SK-N-DZ (cell line): ENCODE data around the gene ATOSB.

ENCODE experiments used
- DNase-seq: peaks from one replicate; pipeline ENCODE4 v3.0.0-alpha.2; 2015; ENCODE audit warnings: low spot score

The ATOSB gene

DNA sequence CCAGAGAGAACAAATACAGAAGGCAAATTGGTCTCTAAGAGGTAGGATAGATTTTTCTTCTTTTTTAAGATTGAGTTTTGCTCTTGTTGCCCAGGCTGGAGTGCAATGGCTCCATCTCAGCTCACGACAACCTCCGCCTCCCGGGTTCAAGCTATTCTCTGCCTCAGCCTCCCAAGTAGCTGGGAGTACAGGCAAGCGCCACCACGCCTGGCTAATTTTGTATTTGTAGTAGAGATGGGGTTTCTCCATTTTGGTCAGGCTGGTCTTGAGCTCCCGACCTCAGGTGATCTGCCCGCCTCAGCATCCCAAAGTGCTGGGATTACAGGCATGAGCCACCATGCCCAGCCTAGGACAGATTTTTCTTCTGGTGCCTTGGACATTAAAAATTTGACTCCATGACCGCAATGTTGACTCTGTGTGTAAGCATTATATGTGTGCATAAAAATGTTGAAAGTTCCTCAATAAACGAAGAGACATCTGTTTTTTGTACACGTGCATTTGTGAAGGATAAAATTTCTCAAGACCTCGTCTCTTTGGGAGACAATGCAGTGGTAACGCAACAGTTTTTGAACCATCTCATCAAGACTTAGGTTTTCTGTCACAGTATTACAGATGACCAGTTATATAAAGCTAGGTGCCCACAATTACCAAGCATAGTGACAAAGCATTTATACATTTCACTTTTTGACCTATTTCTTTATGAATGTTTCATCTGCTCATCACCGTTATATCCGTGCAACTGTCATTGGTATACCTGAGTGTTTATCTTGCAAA is 60.6 kb downstream of the ATOSB start:
- DNase-seq: no peak

DNA sequence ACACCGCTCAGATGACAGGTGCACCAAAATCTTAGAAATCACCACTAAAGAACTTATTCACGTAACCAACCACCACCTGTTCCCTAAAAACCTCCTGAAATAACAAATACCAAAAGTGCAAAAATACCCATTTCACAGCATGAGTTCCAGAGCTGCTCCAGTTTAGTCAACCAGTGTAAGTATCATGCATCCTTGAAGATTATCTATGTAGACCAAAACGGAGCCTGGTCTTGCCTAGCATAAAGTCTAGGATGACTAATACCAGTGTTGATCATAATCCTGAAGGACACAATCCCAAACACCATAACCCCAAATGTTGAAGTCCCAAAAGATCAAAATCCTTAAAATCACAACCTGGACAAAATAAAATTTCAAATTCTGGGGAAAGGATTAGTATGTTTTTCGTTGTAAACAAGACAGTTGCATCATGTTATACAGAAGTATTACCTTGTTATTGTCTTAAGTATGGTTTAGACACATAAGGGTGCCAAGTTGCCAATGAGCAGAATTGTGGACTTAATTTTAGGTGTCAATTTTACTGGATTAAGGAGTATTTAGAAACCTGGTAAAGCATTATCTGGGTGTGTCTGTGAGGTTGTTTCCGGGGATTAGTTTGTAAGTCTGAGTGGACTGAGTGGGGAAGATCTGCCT is 61.4 kb downstream of the ATOSB start:
- no peak for DNase-seq
